Fibroblast of skin of right quadriceps (primary cell): Measurements from ENCODE around the gene SLMAP.
A peak's percentile ranks its signal among the peaks of the same experiment; 100 is the strongest.
"Not testable (repeated sequence)": the region's sequence is repeated elsewhere in the genome, so short reads cannot be mapped to it uniquely, and the experiment has no call there.

Source experiments
- DNase-seq: peaks from one replicate; pipeline ENCODE4 v3.0.0-alpha.2; 2013

Gene SLMAP

DNA sequence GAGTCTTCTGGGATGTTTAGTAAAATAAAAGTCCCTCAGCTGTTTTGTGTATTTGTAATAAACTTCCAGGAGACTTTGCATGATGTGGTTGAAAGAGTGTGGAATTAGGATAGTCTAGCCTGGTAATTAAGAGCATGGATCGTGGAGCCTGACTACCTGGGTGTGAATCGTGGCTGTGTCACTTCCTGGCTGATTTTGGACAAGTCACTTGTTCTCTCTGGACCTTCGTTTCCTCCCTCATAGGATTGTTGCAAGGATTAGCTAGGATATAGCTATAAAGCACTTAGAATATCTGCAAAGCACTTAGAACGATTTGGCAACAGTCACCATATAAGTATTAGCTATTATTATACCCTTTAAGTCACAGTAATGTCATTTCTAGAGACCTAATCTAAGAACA is 40.2 kb downstream of the SLMAP start:
- DNase-seq, result peak; percentile 23

DNA sequence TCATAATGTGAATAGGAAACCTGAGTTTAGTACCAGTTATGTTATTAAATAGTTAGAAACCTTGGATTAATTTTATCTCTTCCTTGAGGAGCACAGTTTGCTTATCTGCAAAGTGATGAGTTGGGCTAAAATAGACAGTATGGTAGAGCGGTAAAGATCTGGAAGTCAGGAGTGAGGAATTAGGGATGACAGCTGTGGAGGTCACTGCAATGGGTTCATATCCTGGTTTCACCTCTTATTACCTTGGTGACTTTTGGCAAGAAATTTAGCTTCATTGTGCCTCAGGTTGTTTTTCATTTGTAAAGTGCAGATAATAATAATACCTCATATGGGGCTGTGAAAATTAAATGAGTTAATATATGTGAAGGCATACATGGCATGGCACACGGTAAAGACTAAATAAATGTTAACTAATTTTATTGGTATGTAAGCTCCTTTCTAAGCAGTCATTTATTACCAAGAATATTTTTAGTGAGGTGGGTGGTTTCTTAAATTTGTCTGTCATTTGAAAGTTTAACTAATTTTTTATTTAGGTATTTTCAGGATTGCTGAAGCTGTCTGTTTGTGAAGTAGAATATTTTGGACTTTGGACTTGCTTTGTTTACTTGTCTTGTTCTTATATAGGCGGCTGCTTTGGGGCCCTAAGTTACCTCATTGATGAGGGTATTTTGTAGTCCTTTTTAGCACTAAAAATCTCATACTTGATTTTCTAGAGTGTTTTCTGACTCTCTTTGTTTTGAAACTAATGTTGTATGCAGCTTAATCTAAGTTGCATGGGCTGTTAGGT is 41.8 kb downstream of the SLMAP start:
- no peak for DNase-seq

DNA sequence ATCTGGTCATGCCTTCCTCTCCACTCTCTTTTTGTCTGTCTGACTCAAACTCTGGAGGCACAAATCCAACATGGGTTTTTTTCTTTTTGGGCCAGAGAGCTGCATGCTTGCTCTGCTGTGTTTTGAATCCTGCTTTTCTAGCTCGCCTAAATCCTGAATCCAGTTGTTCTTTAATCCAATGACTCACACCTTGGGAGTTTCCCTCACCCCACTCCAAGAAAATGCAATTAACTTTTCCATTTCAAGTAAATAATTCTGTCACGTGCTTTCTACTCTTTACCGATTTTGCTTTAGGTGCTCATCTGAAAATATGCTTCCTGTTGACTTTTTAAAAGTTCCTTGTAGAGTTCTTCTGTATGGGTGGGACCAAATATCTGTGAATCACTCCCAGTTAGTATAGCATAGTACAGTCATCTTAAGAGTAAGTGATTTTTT is 47.6 kb downstream of the SLMAP start:
- peak; percentile 93 for DNase-seq

DNA sequence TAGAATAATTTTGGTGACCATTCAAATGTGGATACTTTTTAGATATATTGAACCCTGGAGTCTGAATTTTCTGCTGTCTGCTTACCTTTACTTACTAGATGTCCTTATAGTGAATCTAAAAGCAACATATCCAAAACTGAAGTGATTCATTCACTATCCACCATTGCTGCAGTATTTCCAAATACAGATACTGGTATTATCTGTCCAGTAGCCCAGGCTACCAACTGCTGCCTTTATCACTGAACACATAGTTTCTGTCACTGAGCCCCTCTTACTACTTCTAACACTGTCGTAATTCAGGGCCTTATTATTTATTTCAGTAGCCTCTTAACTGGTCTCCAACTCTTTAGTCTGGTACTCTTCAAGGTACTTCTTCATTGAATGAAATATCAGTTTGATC is 49.2 kb downstream of the SLMAP start:
- DNase-seq, result no peak

DNA sequence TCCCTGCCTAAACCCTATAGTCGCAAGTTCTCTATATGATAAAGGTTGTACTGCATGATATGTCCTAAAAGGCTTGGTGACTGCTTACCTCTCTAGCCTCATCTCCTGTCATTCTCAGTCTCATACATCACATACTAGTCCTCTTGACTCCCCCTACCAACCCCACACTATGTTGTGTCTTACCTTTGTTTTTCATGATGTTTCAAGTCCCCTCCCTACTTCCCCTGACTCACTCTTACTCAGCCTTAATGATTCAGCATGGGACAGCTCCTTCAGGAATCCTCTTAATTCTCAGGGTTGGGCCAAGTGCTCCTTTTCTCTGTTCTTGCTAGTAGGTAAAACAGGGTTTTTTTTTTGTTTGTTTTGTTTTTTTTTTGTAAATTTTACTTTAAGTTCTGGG is 49.6 kb downstream of the SLMAP start:
- peak; percentile 75 for DNase-seq

DNA sequence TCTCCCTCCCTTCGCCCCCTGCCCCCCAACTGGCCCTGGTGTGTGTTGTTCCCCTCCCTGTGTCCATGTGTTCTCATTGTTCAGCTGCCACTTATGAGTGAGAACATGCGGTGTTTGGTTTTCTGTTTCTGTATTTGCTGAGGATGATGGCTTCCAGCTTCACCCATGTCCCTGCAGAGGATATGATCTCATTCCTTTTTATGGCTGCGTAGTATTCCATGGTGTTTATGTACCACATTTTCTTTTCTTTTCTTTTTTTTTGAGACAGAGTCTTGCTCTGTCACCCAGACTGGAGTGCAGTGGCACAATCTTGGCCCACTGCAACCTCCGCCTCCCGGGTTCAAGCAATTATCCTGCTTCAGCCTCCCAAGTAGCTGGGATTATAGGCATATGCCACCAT is 50.1 kb downstream of the SLMAP start:
- DNase-seq, result not testable (repeated sequence)

DNA sequence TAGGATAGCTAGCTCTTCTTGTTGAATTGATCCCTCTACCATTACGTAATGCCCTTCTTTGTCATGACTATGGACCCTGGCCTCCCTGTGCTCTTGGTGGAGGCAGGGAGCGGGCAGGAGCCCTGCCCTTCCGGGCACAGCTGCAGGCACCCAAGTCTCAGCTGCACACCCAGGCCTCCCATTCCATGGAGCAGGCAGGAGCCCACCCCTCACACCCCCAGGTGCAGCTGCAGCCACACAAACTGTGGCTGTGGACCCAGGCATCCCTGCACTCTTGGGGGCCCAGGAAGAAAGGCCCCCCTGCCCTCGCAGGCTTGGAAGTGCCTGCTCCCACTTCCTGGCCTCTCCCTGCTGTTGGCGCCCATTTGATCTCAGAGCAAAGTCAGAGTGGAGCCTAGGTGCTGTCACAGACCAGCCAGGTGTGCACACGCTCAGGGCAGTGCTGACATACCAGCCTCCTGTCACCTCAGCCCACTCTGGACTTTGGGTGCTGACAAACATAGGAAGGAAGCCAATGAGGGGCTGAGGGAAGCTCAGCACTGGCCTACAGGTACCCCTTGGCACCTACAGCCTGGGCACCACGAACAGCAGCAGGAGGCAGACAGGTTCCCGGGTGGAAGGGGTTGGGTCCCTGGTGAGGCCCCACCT is 53.0 kb downstream of the SLMAP start:
- no peak for DNase-seq

DNA sequence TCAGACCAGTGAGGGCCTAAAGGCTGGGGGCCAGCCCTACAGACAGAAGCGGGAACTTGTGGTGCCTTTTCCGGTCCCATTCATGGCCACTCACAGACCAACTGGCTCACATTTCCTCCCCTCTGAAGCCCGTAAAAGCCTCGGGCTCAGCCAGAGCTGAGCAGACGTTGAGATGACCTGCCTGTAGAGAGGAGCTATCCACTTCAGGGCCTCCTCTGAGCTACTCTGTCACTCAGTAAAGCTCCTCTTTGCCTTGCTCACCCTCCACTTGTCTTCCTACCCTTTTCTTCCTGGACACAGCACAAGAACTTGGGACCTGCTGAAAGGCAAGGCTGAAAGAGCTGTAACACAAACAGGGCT is 53.5 kb downstream of the SLMAP start:
- DNase-seq, result no peak

DNA sequence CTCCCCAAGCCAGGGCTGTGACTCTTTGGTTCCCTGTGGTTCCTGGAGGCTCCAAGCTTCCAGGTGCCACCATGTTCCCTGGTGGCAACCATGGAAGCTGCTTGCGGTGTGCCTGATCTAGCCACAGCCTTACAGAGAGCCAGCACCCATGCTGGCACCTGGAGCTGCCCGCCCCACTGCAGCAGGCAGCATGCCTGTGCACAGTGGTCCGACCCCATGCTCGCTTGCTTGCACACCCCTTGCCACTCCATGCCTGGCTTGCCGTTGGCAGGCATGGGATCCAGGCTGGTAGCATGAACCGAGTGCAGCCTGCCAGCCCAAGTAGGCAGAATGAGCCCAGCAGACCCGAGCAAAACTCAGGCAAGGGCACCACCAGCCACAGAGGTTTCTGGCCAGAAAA is 53.9 kb downstream of the SLMAP start:
- no peak for DNase-seq

DNA sequence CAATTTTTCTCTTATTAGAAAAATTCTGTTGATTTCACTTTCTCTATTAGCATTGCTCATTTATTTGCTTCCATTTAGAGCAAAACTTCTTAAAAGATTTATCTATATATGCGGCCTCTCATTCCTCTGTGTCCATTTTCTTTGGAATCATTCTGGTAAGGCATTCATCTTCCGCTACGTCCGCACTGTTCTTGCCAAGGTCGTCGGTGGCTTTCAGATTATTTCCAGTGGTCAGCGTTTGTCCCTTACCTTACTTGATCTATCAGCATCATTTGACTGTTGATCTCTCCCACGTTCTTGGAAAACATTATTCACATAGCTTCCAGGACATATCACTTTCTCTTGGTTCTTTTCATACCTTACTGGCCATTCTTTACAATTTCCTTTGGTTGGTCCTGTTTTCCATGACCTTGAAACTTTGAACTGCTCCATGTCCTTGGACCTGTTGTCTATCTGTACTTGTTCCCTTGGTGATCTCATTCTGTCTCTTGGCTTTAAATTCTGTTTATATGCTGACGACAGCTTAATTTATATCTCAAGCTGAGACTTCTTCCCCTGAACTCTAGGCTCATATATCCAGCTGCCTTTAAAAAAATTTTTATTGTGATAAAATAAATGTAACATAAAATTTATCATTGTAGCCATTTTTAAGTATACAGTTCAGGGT is 54.5 kb downstream of the SLMAP start:
- DNase-seq, result no peak

DNA sequence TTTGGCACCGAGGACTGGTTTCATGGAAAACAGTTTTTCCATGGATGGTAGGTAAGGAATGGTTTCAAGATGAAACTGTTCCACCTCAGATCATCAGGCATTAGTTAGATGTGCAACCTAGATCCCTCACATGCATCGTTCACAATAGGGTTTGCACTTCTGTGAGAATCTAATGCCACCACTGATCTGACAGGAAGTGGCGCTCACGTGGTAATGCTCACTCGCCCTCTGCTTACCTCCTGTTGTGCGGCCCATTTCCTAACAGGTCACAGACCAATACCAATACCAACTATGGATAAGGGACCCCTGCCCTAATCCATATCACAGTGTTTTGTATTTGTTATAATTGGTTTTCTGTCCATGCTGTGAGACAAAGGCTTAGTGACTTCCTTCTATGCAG is 58.9 kb downstream of the SLMAP start:
- DNase-seq, result no peak

DNA sequence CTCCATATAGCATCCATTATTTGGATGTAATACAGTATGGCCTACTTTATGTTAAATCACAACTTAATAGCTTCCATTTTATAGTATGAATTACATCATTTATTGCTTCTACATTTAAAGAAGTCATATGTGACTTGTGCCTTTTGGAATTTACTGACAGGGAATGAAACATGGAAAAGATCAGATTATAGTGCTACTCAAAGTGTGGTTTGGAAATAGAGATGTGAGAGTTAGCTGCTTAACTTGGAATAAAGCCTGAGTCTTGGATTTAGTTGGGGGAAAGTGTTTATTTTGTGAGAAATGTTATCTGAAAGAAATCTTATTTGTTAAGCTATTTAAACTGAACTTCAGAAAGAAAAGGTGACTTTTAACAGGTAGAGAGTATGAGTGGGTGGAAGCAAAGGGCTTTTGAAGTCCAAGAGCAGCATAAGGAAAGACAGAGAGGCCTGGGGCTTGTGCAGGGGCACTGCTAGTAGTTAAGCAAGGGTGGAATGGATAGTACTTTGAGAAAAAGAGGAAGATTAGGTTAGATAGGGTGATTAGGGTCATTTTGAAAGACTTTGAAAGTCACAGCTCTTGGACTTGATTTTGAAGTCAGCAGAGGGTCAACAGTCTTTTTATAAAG is 60.5 kb downstream of the SLMAP start:
- peak; percentile 46 for DNase-seq

DNA sequence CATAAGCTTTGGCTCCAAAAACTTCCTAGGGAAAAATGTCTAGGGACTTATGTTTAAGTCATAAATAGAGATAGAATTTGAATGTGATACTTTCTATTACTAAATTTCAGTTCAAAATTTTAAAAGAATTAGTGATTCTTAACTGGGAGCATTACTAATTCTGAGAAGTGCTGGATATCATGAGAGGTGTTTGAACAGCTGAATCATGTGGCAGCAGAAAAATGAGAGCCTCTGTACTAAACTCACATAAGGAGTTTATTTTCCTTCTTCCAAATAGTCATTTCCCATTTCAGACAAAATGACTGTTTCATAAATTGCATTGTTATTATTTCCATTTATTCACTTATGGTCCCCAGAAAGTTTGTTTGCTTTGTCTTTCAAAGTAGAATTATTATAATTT is 62.7 kb downstream of the SLMAP start:
- DNase-seq, result no peak

DNA sequence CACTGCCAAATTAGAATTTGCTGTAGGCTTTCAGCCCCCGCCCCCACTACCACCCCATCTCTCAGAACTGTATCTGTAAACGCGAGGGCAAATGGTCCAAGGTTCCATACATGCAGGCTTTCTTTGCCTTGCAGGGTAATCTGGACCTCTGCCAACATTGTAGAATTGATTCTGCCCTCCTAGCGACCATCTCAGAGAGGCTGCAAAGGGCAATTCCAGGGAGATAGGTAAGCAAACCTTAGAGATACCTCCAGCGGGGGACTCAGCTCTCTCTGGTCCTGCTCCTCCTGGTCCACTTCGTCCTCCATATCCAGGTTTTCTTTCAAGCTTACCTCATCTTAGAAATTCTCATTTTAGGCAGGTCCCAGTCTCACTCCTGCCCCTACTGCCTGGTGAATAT is 64.4 kb downstream of the SLMAP start:
- DNase-seq, result no peak

DNA sequence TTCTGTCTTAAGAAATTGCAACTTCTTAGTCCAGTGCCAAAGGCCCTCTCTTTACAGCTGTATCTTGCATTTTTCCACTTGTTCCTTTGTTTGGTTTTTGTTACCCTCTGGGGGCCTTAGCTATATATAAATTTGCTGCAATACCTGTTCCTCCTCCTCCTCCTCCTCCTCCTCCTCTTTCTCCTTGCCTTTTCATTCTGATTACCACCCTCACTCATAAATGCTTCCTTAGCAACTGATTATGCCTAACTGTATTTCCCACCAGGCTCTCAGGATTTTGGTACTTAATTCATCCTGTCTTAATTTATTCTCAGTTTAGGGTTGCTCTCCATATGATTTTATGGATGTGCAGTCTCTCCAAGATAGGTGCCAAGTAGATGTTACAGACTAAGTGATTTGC is 65.7 kb downstream of the SLMAP start:
- DNase-seq, result no peak

DNA sequence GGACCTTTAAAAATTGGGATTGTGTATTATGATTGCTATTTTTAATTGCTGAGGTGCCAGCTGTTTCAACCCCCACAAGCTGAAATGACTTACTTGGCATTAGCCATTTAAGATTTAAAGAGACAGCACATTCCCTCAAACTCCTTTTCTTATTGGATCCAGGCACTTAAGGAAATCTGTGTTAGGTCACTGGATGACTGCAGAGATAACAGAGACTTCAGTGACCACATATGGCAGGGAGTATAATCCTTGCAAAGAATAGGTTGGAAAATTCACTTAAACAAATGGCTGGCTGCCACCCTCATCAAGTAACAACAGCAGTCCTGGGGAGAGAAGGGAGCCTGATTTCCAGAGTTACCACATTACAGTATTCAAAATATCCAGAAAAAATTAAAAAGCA is 66.6 kb downstream of the SLMAP start:
- DNase-seq, result no peak

DNA sequence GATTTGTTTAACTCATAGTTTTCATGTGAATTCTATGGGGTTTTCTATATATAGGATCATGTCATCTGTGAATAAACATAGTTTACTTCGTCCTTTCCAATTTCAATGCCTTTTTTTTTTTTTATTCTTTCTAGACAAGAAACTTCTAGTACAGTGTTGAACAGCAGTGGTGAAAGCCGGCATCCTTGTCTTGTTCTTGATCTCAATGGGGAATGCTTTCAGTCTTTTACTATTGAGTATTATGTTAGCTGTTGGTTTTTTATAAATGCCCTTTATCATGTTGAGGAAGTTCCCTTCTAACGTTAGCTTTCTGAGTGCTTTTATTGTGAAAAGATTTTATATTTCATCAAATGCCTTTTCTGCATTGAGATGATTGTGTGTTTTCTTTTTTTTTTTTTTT is 69.0 kb downstream of the SLMAP start:
- DNase-seq, result no peak

DNA sequence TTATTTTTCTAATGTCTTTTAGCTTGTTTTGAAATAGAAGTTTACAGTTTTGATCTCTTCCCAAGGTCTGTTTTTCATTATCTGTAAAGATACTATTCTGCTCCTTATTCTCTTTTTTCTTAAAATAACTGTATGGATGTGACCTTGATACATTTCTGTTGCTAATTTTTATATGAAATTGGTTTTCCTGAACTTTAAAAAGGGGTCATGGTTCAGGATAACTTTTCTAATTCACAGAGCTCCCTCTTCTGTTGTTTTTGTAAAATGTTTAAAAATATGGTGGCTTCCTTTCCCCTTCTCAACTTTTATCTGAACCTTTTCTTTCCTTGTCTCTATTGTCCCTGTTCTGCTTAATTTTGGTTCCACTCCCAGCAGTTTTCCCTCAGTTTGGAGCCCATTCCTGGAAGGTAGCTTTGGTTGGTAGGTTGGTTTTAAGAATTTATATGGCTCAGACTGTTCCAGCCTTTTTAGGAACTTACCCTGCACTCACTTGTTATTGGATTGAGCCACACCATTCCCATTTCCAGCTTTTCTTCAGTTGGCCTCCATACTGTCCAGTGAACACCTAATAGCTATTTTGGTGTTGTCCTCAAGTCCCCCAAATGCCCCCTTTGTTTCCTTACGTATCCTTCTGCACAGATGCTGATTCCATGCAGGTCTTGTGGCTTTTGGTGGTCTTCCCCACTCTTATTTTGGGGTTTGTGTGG is 70.3 kb downstream of the SLMAP start:
- no peak for DNase-seq

DNA sequence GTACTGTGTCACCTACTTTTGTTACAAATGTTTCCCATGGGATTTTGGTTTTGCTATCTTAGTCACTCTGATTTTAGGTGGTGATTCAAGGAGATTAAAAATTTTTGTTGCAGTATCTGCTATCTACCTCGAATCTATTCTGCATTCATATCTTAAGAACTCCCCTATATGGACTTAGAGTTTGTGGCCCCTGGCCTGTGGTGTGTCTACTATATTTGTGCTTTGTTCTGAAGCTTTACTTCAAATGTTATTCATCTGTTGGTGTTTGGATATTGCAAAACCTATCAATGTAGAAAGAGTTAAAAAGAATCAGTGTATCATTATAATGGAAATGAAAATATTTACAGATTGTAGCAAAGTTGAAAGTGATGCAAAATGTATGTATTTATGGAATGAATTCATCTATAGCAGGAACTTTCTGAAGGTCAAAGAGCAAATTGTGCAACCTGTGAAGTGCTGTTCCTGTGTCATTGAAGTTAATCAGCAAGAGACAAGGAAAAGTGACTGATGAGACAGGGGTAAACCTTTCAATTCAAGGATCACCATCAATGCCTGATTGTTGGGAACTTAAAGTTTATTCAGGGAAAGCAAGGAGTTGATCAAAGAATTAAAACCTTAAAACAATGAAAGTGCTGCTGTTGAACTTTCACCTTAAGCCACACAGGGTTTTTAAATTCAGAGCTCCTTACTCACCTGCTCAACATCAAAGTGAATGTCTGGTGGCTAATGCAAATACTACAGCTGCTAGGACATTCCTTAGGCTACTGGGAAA is 71.0 kb downstream of the SLMAP start:
- no peak for DNase-seq

DNA sequence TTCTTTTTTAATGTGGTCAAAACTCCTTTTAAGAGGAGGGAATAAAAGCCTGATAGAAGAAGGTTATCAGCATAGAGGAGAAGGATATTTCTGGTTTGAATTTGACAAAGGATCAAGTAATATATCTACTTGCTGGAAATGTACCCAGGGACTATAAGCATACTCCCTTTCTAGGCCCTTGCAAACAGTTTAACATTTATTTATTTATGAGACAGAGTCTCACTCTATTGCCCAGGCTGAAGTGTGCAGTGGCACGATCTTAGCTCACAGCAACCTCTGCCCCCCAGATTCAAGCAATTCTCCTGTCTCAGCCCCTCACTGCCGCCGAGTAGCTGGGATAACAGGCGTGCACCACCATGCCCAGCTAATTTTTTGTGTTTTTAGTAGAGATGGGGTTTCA is 71.6 kb downstream of the SLMAP start:
- no peak for DNase-seq

DNA sequence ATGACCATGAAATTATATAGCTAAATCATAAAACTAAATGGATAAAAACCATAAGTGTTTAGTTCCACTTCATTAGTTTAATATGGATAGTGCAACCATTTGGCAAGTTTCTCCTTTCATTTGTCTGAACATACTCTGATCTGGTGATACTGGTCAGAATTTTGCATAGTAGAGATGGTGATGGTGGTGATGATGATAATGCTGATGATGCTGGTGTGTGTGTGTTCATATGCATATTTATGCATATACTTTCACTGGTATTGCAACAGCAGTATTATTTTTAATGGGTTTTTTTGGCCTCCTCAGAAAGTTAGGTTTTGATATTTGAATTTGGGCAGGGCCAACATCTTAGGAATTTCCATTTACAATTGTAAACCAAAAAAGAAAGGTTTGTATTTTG is 76.4 kb downstream of the SLMAP start:
- no peak for DNase-seq

DNA sequence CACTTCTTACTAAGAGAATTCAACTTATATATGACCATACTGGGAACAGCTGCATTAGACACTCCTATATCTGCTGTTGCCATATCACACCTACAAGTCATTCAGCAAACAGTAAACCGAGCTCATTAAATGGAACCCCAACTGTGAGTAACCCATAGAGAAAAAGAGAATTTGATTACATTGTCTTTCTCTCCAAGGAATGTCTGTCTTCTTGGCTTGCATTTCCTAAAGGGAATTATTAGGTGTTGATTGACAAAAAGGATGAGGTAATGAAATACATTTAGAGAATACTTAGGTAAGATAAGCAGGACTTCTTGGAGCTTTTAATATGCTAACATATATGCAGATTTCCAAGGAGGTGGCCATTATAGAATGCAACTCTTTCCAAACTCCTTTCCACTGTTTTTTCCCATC is 76.8 kb downstream of the SLMAP start:
- DNase-seq, result no peak
